IPS-18c (cell line): Measurements from ENCODE around the gene PTPRC.
"Not testable (repeated sequence)": the region's sequence is repeated elsewhere in the genome, so short reads cannot be mapped to it uniquely, and the experiment has no call there.

Source experiments
- H3K4me3 ChIP-seq: 2 replicates; pipeline ENCODE4 v1.7.0; 2013; ENCODE audit warnings: low read depth, mild to moderate bottlenecking, low read length, moderate library complexity; ENCODE audit not compliant: insufficient read depth
- H3K9me3 ChIP-seq: one replicate; pipeline ENCODE4 v1.6.1; 2013; ENCODE audit warnings: mild to moderate bottlenecking, low read length, moderate library complexity; ENCODE audit not compliant: control insufficient read depth, insufficient read depth

Gene PTPRC, protein sequence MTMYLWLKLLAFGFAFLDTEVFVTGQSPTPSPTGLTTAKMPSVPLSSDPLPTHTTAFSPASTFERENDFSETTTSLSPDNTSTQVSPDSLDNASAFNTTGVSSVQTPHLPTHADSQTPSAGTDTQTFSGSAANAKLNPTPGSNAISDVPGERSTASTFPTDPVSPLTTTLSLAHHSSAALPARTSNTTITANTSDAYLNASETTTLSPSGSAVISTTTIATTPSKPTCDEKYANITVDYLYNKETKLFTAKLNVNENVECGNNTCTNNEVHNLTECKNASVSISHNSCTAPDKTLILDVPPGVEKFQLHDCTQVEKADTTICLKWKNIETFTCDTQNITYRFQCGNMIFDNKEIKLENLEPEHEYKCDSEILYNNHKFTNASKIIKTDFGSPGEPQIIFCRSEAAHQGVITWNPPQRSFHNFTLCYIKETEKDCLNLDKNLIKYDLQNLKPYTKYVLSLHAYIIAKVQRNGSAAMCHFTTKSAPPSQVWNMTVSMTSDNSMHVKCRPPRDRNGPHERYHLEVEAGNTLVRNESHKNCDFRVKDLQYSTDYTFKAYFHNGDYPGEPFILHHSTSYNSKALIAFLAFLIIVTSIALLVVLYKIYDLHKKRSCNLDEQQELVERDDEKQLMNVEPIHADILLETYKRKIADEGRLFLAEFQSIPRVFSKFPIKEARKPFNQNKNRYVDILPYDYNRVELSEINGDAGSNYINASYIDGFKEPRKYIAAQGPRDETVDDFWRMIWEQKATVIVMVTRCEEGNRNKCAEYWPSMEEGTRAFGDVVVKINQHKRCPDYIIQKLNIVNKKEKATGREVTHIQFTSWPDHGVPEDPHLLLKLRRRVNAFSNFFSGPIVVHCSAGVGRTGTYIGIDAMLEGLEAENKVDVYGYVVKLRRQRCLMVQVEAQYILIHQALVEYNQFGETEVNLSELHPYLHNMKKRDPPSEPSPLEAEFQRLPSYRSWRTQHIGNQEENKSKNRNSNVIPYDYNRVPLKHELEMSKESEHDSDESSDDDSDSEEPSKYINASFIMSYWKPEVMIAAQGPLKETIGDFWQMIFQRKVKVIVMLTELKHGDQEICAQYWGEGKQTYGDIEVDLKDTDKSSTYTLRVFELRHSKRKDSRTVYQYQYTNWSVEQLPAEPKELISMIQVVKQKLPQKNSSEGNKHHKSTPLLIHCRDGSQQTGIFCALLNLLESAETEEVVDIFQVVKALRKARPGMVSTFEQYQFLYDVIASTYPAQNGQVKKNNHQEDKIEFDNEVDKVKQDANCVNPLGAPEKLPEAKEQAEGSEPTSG (N-terminal part only)

DNA sequence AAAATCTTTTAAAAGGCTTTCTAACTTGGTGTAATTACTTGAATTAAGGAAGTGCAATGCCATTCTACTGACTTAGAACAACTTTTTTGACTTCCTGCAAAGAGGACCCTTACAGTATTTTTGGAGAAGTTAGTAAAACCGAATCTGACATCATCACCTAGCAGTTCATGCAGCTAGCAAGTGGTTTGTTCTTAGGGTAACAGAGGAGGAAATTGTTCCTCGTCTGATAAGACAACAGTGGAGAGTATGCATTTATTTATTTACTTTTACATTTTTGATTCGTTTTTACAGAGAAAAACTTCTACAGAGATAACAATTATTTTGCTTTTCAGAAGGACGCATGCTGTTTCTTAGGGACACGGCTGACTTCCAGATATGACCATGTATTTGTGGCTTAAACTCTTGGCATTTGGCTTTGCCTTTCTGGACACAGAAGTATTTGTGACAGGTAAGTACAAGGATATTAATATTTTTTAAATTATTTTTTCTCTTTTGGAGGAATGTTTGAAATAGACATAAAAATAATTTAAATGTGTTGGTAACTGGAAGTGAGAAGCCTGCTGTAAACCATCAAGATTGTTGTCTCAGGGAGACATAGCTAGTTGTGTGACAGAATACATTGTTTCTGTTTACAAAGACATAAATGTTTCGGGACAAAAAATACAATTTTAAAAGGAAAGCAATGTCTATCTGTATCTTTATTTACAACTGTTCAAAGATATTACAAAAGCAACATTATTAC is at the start of gene PTPRC:
Gene PTPRC (plus strand): TSS at position 147 of the 742 bp plus-strand sequence. CDS start 229 bp downstream, at position 376.
- H3K9me3 ChIP-seq: no peaks in the 10 kb centered on the region
- no peak within 1 kb of the TSS for H3K4me3 ChIP-seq

DNA sequence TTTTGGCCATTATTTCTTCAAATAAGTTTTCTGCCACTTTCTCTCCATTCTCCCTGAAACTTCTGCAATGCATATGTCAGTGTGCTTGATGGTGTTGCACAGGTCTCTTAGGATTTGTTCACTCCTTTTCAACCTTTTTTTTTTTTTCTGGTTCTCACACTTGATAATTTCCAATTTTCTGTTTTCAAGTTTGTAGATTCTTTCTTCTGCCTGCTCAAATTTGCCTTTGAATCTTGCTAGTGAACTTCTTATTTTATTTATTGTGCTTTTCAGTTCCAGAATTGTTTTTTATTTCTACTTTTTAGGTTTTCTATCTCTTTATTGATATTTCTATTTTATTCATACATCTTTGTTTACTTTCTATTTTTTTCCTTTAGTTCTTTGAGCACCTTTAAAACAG is 48.4 kb upstream of the PTPRC start:
- Histone ChIP-seq H3K9me3 (no peaks in the 10 kb centered on the region), H3K4me3 (no peak overlapping the region)

DNA sequence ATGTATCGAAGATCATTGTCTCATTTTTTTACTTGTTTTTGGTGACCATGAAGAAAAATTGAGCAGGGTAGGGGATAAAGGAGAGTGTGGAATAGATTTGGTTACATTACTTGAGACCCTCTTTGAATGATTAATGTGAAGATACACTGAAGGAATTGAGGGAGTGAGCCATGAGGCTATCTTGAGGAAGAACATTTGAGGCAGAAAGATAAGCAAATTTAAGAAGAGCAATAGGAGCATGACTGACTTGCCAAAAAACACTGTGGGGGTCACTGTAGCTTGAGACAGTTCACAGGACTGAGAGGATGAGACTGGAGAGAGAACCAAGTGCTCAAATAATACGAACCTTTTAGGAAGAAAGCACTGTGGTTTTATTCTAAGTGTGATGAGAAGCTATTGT is 43.1 kb upstream of the PTPRC start:
- no peaks in the 10 kb centered on the region for H3K9me3 ChIP-seq

DNA sequence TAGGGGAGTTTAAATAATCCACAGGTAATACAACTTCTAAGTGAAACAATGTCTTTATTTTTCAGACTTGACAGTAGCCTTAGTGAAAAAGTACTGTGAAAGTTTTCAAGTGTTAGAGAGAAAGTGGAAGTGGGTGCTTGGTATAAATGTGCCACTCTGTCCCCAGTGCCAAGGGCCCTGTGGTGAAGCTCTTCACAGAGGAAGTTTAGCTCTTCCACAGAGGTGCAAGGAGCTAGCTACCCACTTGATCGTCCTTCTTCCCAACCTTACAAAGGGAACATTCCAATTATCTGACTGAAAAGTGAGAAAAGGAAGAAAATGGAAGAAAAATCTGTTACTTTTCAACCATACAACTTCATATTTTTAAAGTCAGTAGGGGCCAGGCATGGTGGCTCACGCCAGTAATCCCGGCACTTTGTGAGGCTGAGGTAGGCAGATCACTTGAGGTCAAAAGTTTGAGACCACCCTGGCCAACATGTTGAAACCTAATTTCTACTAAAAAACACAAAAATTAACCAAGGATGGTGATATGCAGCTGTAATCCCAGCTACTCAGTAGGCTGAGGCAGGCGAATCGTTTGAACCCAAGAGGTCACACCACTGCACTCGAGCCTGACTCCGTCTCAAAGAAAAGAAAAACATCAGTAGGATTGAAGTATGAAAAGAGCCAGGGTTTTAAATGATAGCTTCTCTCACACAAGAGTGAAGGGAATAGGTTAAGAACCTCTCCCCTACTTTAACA is 41.0 kb upstream of the PTPRC start:
- Histone ChIP-seq H3K4me3 (no peak overlapping the region), H3K9me3 (no peaks in the 10 kb centered on the region)

More for the DNA sequence above, 43.1 kb upstream of the PTPRC start:
- H3K4me3 ChIP-seq: no peak overlapping the region

DNA sequence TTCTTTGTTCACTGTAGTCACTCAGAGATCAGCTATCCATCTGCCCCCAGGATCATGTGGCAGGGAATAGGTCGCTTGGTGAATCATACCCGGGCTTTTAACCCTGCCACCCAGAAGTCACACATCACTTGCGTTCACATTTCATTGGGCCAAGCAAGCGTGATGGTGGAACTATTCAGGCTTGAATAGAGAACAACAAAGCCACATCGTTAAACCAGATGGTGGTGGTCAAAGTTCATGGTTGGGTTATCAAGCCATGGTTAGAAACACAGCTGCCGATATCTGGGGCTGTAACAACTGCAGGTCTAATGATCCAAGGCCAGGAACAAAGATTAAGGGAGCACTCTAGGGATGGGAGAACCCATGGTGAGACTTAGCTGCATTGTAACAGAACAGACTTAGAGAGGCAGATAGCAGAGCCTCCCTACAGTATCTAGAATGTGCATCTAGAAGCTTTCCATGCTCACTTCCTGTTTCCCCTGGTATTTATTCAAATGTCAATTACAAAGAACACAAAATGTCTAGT is 40.0 kb upstream of the PTPRC start:
- Histone ChIP-seq H3K9me3 (no peaks in the 10 kb centered on the region), H3K4me3 (no peak overlapping the region)

DNA sequence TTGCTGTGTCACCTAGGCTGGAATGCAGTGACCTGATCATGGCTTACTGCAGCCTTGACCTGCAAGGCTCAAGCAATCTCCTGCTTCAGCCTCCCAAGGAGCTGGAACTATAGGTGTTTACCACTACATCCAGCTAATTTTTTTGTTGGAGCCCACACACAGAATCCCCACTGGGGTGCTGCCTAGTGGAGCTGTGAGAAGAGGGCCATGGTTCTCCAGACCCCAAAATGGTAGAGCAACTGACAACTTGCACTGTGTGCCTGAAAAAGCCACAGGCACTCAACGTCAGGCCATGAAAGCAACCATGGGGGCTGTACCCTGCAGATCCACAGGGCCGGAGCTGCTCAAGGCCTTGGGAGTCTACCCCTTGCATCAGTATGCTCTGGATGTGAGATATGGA is 39.1 kb upstream of the PTPRC start:
- Histone ChIP-seq H3K9me3 (no peaks in the 10 kb centered on the region), H3K4me3 (no peak overlapping the region)

DNA sequence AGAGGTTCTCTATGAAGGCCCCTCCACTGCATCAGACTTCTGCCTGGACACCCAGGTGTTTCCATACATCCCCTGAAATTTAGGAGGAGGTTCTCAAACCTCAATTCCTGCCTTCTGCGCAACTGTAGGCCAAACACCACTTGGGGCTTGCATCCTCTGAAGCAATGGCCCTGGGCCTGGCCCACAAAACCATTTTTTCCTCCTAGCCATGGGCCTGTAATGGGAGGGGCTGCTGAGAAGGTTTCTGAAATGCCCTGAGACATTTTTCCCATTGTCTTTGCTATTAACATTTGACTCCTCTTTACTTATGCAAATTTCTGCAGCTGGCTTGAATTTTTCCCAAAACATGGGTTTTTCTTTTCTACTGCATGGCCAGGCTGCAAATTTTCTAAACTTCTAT is 37.9 kb upstream of the PTPRC start:
- Histone ChIP-seq H3K9me3 (no peaks in the 10 kb centered on the region), H3K4me3 (no peak overlapping the region)

DNA sequence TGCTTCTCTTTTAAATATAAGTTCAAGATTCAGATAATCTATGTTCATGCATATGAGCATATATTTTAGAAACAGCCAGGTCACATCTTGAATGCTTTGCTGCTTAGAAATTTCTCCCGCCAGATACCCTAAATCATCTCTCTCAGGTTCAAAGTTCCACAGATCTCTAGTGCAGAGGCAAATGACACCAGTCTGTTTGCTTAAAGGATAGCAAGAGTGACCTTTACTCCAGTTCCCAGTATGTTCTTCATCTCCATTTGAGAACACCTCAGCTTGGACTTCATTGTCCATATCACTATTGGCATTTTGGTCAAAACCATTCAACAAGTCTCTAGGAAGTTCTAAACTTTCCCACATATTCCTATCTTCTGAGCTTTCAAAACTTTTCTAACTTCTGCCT is 37.5 kb upstream of the PTPRC start:
- not testable (repeated sequence) for H3K9me3 ChIP-seq, H3K4me3 ChIP-seq

DNA sequence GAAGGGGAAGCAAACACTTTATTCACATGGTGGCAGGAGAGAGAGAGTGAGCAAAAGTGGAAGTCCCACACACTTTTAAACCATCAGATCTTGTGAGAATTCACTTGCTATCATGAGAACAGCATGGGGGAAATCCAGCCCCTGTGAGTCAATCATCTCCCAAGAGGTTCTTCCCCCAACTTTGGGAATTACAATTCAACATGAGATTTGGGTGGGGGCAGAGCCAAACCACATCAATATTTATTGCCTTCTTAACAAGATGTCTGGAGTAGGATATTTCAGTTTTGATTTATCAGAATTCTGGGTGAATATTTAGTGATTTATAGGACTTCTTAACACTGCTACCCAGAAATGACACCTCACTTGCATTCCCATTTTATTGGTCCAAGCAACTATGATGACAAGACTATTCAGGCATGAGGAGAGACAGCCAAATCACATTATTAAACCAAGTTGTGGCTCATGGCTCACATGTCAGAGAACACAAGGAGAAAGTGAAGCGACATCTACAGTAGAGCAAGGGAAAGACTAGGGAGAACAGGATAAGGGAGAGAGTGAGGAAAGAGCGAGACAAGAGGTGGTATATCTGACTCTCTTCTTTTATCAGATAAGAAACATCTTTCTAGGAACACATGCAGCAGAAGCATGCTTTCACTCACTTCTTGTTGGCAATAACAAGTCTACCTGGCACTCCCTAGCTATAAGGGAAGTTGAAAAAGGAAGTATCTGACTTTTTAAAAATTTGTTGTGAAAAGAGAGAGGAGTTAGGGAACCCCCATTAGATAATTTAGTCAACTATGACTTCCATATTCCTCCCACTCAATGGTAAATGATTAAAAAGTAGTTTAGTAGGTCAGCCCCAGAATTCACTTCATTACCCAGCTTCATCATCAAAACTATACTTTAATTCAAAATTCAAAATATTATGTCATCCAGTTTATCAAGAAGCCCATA is 36.6 kb upstream of the PTPRC start:
- Histone ChIP-seq H3K4me3 (no peak overlapping the region), H3K9me3 (no peaks in the 10 kb centered on the region)

DNA sequence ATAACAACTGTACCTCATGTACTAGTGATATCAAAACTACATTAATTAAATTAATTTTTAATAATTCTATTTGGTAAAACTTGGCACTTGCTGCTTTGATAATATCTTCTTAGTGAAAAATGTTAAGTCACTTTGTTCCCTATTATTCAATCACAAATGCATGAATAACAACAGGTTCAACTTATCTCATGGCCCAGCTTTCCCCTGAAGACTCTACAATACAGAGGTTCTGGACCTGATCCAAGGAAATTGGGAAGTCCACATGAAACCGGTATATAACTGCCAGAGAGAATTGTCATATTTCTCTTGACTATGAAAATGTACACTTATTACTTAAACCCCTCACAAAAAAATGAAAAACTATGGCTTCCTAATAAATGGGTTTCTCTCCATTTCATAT is 33.9 kb upstream of the PTPRC start:
- no peaks in the 10 kb centered on the region for H3K9me3 ChIP-seq
- no peak overlapping the region for H3K4me3 ChIP-seq

DNA sequence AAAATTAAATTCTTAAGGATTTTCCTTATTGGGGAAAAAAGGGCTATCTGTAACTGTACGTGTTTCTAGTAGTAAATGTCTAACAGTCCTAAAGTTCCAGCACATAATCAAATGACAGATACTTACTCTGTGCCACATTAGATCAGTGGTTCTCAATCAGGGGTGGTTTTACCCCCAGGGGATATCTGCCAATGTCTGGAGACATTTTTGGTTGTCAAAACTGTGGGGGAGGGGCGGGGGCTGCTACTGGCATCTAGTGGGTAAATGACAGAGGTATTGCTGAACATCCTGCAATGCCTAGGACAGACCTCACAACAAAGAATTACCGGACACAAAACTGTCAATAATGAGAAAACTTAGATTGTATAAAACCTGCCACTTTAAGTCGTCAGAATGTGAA is 33.4 kb upstream of the PTPRC start:
- H3K9me3 ChIP-seq: no peaks in the 10 kb centered on the region

DNA sequence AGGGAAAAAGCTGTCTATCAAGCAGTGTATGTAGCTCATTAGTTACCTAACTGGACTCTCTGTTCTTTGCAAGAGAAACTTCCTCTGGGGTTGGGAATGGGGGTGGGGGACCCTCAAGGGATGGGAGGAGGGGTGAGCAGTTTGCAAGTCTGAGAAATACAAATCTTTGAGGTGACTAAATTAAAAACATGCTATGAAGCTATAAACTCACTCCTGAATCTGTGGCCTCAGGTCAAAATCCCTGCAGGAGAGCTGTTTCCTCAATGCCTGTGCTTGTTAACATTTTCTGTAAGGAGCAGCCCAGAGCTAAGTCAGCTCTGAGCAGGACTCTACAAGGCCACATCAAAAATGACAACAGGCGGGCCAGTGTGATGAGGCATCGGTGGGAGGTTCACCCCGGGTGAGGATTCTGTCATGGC is 32.8 kb upstream of the PTPRC start:
- no peak overlapping the region for H3K4me3 ChIP-seq
- H3K9me3 ChIP-seq: no peaks in the 10 kb centered on the region

More for the DNA sequence above, 33.4 kb upstream of the PTPRC start:
- no peak overlapping the region for H3K4me3 ChIP-seq

DNA sequence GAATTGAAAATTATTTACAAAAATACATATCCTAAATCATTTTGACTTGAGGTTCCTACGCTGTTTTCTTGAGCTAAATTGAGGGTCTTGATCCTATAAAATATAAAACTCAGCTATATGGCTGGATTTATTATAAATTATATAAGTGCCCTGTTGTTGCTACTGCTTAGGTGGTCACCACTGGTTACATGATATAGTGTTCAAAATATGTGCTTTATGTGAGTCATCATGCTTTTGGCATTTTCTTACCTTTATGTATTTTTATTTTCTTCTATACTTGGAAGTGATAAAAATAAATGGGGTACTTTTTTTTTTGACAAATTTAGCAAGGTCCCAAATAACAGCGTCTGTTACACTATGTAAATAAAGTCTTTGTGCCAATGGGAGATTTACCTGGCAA is 31.1 kb upstream of the PTPRC start:
- H3K9me3 ChIP-seq: no peaks in the 10 kb centered on the region
- no peak overlapping the region for H3K4me3 ChIP-seq

DNA sequence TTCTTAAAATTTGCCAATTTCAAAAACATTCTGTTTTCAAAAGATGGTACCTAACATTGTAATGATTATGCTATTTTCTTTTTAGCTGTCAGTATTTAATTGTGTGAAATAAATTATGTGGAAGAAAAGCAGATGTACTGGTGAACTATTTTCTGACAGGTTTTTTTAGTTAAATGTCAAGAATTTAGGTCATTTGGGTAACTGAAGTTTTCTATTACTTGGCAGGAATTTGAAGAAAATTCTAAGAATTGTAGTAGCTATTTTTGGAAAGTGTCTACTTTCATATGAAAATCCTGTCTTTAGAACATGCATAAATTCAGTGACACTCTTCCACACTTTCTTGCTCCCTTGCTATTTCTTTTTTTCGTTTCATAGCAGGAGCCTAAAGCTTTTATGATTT is 28.5 kb upstream of the PTPRC start:
- Histone ChIP-seq H3K9me3 (no peaks in the 10 kb centered on the region), H3K4me3 (no peak overlapping the region)

DNA sequence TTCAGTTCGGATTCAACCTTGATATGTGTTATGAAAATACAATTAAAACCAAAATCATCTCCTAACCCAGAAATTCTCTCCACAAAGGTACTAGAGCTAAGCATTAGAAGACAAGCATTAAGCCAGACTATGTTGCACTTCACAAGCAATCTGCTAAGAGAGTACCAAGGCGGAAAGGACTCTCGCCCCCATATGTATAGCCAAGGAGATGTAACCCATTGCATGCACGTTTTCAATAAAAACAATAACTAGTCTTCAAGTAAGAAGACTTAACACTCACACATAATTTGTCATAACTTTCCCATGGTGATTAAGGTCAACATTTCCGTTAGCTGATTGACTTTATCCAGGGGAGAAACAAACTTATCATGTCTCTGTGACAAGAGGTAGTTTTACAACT is 27.6 kb upstream of the PTPRC start:
- no peaks in the 10 kb centered on the region for H3K9me3 ChIP-seq
- no peak overlapping the region for H3K4me3 ChIP-seq
